ENCODE measurements around the gene TMEM81.

TMEM81 gene

DNA sequence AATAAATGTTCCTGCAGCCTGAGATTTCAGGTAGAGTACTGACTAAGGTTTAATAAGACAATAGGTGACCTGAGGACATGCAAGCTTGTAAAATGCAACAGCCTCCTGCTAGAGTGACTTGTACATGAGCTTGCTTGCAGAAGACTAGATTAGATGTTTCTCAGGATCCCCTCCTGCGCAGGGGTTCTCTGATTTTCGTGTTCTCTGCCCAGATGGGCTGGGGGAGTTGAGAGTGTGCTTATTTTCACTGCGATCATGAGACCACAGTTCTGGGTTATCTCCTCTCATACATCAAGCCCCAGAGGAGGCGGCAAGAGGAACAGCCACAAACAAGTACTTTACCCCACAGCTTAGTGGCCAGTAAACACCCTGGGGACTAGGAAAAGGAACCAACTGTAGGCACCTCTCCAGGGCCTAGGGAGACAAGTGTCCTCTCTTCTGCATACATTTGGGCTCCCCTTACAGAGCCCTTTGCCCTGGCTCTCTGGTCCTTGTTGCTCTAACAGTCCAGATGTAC is 8.0 kb downstream of the TMEM81 start:
- DNase-seq (ENCODE audit: low read depth) = no peak

DNA sequence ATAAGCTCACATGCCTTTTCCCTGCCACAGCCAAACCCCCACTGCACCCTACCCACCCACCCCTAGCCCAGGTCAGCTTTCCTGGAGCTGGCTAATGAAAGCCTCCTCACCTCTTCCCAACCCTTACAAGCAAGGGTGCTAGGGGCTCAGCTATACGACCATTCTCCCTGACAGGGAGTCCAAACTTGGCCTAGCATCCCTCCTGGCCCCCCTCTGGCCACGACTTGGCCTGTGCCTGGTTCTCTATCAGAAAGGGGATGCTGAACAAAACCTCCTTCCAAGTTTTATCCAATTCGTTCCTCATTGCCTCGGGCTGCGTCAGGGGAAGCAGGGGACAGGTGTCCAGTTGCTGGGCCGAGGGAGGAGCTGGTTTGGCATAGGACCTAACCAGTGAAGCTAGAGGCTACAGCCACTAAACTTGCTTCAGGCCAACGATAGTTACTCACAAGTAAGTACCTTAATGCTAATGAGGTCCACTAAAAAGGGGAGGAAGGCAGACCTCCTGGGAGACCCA is 8.6 kb downstream of the TMEM81 start:
- DNase-seq (ENCODE audit: low read depth) = no peak

DNA sequence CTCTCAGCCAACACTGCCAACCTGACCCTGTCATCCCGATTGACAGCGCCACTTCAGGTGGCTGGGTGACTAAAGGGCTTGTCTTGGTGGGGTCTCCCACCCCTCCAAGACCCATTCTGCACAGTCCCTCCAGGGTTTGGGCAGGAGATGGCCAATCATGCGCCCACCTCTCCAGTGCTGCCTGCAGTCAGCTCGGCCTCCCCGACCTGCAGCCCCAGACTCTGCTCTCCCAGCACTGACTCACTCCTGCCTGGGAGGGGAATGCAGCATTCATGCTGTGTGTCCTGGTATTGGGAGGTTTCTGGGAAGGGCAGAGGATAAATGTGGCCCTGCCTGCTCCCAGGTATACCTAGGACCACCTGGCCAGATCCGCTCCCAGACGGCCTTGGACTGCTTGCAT is 9.7 kb downstream of the TMEM81 start:
- no peak for DNase-seq (ENCODE audit: low read depth)

DNA sequence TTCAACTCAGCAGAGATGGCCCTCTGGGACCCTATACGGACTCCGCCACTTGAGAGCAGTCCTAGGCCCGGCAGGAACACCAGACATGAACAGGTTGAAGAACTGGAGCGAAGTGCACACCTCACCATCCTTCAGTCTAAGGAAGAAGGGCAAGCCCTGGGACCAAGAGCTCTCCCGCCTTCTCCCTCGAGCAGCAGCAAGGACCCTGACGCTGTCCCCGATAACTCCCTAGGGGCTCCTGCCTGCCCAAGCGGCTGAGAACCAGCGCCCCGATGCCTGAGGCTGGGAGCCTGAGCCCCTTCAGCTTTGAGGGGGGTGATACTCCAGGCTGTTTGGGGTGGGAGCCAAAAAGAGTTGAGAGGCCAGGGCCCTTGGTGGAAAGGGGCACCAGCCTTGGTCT is 10.2 kb downstream of the TMEM81 start:
- no peak for DNase-seq (ENCODE audit: low read depth)

DNA sequence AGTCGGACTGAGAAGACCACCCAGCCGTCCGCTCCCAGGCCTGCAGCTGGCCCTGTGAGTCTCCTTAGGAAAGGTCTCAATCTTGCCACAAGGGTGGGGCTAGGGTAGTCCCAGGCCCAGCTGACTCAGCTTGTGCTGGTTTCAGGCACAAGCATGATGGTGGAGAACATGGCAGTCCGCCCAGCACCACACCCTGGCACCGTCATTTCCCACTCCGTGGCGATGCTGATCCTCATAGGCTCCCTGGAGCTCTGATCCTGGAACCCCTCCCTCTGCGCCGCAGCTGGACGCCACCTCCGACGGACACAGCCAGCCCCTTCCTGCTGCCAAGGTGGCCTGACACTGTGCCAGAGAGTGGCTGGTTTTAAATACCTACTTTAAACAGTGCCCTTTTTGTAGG is 10.7 kb downstream of the TMEM81 start:
- no peak for DNase-seq (ENCODE audit: low read depth)

DNA sequence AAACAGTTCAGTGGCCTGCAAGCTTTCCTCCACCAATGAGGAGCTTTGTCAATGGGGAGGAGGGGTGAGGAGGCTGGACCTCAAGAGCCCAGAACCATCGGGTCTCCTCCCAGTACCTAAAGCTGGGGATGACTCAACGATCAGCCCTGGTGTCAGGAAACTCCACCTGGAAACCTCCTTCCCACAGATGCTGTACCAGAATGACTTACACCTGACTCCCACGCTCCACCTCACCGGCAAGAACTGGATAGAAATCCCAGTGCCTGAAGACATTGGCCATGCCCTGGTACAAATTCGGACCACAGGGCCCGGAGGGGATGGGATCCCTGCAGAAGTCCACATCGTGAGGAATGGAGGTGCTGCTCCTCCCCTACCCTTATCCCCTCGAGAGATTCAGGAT is 11.4 kb downstream of the TMEM81 start:
- DNase-seq (ENCODE audit: low read depth) = no peak

DNA sequence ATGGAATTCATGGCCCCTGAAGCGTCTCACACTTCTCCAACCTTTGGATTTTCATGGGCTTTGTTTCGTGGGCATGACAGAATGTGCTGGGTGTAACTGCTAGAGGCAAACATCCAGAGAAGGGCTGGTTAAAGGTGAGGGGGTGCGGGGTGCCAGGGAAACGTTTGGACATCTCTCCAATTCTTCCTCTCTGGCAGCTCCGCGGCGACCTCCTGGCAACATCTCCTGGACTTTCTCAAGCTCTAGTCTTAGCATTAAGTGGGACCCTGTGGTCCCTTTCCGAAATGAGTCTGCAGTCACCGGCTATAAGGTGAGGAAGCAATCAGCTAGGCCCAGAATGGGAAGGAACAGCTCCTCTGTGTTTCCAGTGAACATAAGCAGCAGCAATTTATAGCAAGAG is 12.0 kb downstream of the TMEM81 start:
- DNase-seq (ENCODE audit: low read depth) = no peak

DNA sequence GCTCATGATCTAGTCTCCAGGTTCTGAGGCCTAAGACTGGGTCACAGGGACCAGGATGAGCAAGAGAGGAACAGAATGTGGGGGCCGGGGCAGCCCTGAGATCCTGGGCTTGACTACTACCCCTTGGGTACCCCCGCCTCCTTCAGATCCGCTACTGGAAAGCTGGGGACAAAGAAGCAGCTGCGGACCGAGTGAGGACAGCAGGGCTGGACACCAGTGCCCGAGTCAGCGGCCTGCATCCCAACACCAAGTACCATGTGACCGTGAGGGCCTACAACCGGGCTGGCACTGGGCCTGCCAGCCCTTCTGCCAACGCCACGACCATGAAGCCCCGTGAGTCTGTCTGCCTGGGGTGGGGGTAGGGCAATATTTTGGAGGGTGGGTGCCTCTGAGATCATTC is 12.5 kb downstream of the TMEM81 start:
- DNase-seq (ENCODE audit: low read depth) = no peak

DNA sequence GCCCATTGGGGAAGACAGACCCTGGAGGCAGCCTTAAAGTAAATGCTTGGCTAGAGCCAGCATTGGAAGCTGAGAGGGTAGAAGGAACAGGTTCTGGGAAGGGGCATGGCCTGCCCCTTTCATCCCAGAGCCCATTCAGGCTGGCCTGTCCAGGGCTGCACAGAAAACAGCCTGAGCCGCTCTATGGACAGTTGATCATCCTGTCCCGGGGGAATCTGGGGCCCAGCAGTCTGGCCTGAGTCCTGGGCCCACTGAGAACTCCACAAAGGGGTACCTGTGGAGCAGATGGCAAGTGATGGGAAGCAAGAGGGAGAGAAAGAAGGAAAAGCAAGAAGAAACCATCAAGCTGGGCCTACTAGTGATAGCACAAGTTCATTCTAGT is 13.2 kb downstream of the TMEM81 start:
- no peak for DNase-seq (ENCODE audit: low read depth)

DNA sequence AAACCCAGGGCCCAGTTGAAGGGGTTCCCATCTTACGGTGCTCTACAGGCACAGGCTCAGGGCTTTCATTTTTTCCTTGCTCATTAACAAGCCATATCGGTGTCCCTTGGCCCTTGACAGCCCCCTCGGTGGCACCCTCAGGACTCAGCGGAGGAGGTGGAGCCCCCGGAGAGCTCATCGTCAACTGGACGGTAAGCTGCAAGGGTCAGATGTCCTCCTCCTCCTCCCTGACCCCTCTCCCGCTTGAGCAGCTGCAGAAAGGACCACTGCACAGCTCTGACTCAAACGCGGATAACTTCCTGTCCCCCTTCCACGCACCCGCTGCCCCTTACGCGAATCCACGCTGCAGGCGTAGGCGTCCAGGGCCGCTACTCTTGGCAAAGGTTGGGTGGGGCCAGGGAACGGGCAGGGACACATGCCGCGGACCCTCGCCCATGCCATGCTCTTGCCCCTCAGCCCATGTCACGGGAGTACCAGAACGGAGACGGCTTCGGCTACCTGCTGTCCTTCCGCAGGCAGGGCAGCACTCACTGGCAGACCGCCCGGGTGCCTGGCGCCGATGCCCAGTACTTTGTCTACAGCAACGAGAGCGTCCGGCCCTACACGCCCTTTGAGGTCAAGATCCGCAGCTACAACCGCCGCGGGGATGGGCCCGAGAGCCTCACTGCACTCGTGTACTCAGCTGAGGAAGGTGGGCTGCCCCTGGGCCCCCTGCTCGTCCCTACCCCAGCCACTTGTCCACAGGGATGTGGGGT is 14.7 kb downstream of the TMEM81 start:
- no peak for DNase-seq (ENCODE audit: low read depth)

DNA sequence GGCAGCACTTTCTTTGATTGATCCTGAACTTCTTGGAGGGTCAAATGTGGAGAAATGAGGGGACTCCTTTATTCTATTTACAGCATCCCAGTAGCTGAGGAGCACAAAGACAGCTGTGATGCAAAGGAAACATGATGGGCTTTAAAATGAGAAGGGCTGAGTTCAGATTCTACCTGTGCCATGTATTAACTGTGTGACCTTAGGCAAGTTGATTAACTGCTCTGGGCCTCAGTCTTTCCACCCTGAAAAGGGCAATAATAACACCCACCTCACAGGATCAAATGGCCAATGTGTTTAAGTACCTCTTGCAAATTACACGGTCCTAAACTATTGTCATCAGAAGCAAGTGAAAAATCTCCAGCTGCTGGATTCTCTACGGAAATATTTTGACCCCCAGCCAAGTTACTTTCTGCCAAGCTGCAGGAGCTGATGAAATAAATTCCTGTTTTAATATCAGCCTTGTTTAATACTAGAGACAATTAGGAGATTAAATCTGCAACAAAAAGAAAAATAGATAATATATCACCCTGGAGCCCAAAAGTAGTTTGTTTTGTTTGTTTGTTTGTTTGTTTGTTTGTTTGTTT is 15.7 kb downstream of the TMEM81 start:
- DNase-seq (ENCODE audit: low read depth) = no peak

DNA sequence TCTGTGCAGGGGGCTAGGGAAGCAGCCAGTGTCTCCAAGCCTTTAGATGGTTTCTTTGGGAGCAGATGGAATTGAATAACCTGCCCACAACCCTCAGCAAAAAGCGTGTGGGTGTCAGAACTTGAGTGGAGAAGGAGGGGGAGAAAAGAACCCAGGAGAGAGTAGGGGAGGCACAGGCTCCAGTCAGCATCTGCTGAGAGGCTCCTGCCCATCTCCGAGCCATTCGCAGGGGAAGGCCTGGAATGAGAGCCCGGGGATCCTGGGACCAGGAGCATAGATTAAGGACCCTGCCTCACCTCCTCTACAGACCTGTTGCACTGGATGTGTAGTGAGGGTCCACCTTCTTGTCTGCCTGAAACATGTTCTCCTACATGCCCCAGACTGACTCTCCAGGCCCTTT is 16.3 kb downstream of the TMEM81 start:
- no peak for DNase-seq (ENCODE audit: low read depth)

DNA sequence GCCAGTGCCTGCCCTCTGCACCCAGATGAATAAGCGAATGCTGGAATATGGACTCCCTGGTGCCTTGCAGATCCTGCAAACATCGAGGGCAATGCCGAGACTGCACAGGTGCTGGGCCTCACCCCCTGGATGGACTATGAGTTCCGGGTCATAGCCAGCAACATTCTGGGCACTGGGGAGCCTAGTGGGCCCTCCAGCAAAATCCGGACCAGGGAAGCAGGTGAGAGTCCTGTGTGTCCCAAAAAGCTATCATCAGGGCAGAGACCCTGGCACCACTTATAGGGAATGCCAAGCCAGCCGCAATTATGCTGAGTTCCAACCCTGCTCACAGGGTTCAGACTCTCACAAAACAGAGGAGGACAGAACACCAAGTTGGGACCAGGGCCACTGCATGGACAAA is 17.2 kb downstream of the TMEM81 start:
- no peak for DNase-seq (ENCODE audit: low read depth)

DNA sequence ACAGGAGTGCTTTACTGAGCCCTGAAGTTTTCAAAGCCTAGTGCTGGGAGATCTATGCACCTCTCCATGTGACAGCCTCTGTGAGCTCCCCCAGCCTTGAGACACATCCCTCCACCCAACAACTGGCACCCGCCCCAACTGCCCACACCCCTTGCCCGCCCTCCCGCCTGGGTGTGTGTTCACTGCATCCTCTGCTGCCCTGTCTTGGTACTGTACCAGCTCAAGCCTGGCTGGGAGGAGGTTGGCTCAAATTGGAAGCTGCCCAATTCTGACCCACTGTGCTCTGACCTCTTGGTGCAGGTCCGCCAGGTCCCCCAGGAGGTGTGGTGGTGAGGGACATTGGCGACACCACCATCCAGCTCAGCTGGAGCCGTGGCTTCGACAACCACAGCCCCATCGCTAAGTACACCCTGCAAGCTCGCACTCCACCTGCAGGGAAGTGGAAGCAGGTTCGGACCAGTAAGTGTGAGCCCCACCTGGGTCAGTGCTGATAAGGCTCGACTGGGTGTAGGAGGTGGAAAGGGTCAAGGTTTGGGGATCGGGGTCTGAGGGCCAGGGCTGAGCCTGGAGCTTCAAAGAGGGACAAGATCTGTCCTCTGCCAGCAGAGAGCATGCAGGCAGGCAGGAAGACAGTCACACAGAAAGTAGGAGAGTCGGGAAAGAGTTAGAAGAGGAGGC is 18.0 kb downstream of the TMEM81 start:
- DNase-seq (ENCODE audit: low read depth) = no peak

DNA sequence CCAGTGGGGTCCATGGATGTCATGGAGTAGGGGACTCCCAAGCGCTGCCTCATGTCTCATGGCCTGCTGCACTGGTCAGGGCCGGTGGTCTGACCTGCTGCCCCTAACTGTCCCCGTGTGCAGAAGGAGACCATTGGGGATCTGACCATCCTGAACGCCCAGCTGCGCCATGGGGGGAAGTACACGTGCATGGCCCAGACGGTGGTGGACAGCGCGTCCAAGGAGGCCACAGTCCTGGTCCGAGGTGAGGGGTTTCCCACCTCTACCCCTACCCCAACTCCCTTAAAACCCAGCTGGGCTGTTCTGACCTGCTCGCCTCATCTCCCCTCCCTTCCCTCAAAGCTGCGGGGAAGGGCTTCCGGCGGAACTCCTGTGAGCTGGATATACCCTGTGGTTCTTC is 18.6 kb downstream of the TMEM81 start:
- no peak for DNase-seq (ENCODE audit: low read depth)

DNA sequence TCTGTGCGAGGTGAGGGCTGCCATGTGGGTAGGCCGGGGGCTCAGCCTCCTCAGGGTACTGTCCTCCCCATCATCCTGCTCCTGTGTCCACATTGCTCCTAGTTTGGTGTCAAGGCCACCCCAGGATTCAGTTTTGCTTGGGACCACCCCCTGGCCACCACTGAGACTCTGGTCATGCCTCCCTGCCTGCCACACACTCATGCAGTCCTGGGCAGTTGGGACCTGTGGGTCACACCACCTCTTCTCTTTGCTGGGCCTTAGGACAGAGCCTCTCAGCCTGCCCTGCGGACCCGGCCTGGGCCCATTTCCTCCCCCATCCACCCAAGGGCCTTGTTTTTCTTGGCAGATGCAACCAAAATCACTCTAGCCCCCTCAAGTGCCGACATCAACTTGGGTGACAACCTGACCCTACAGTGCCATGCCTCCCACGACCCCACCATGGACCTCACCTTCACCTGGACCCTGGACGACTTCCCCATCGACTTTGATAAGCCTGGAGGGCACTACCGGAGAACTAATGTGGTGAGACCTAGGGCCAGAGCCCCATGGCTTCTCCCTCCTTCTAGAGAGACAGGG is 19.4 kb downstream of the TMEM81 start:
- no peak for DNase-seq (ENCODE audit: low read depth)

DNA sequence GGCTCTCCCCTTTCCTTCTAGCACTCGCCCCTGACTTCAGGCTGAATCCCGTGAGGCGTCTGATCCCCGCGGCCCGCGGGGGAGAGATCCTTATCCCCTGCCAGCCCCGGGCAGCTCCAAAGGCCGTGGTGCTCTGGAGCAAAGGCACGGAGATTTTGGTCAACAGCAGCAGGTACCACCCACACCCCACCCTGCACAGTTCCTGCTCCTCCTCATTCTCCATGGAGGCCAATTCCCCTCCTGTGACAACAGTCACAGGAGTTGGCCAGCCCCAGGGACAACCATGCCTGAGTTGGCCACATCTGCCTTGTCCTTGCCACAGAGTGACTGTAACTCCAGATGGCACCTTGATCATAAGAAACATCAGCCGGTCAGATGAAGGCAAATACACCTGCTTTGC is 20.0 kb downstream of the TMEM81 start:
- DNase-seq (ENCODE audit: low read depth) = no peak

DNA sequence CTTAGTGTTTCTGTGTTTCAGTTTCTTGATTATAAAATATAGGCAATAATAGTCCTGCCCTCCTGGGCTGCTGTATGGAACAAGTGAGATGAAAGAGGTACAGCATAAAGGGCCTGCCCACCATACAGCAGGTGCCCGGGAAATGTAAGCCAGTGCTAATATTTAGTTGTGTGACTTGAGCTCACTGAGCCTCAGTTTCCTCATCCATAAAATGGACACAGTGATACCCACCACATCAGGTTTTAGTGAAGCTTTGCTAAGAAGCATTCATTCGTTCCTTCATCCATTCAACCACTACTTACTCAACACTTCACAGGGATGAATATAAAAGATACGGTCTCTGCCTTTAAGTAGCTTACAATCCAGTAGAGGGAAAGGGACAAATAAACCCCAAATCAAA is 21.4 kb downstream of the TMEM81 start:
- no peak for DNase-seq (ENCODE audit: low read depth)

DNA sequence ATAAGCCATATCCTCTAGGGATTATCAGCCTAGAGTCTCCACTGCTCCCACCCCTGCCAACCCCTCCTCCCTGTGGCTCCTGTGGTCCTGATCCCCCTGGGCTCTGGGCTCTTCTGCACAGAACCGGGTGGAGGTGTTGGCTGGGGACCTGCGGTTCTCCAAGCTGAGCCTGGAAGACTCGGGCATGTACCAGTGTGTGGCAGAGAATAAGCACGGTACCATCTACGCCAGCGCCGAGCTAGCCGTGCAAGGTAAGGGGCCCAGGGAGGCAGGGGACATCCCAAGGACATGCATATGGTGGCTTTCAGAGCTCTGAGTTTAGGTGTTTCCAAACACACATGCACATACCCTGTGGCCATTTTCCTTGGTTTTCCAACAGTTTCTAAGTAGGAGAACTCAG is 21.9 kb downstream of the TMEM81 start:
- DNase-seq (ENCODE audit: low read depth) = no peak

DNA sequence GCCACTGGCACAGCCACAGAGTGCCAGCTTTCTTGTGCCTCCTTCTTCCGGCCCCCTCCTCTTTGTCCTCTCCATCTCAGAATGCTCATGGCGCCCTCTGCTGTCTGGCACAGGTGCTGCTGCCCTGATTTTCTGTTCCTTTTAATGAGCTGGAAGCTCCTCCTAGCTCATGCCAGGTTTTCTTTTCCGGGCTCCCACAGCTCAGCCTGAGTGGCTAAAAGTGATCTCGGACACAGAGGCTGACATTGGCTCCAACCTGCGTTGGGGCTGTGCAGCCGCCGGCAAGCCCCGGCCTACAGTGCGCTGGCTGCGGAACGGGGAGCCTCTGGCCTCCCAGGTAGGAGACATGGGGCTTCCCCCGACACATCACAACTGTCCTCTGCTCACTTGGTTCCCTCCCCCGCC is 22.6 kb downstream of the TMEM81 start:
- peak; percentile 41 for DNase-seq (ENCODE audit: low read depth)

DNA sequence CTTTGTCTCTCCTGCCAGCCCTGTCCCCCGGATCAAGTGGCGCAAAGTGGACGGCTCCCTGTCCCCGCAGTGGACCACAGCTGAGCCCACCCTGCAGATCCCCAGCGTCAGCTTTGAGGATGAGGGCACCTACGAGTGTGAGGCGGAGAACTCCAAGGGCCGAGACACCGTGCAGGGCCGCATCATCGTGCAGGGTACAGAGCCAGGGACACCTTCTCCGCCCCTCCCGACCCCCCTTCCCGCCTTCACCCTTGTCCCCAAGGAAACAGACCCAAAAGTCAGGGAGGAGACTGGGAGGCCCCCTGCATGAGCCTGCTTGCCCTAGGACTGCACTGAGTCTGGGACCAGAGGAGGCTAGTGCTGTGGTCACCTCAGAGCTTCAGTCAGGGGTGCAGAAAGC is 23.0 kb downstream of the TMEM81 start:
- DNase-seq (ENCODE audit: low read depth) = no peak

DNA sequence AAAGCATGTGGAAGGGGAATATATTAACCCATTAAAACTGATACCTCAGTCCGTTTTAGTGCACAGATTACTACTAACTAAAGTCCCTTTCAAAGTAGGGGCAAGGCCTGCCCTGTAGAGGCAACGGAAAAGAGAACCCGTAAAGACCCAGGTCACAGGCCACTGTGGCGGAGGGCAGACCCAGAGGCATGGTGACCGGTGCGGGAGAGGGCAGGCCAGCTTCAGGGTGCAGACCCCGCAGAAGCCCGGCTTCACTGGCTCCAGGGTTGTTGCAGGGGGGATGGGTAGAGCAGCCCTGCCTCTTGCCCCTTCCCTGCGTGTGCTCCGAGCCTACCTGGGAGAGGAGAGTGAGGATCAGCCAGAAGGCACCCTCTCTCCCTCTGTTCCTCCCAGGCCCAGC is 23.5 kb downstream of the TMEM81 start:
- DNase-seq (ENCODE audit: low read depth) = no peak

DNA sequence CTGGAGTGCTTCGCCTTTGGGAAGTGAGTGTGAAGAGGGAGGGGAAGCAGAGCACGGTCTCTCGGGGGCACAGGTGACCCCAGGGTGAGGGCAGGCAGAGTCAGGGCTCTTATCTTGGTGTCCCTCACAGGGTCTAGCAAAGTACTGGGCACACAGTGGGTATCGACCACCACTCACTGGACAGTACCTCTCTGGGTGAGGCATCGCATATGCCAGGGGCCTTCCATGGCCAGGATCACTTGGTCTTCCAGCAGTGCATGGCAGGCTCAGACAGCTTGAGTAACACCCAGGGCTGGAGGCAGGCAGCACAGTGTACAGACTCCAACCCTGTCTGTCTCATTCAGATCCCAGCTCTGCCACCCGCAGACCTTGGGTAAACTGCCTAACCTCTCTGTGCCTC is 24.6 kb downstream of the TMEM81 start:
- DNase-seq (ENCODE audit: low read depth) = no peak

All from stimulated activated CD4-positive, alpha-beta T cell treated with anti-CD3 and anti-CD28 coated beads, Interleukin-2, amount 100 ng/mL, for 4 hours (primary cell).